ENCODE data around the gene SMAD4. TPM values are rescaled to one million over a fixed set of nuclear protein-coding genes. Genes with fewer than 3 reads are reported as not detected.

SMAD4 gene
- total RNA-seq, 2 experiments from 2014 or later = 97.5 to 115 TPM

- Mint-ChIP-seq H3K4me1 (no peaks in the 10 kb centered on the region), H3K9me3 (peaks cover 2% of the 10 kb centered on the region), H3K4me3 (no peak overlapping the region), H3K27ac (no peak overlapping the region), H3K27me3 (no peaks in the 10 kb centered on the region), H3K36me3 (ENCODE audit: low read depth) (no peaks in the 10 kb centered on the region)
- ChIA-PET CTCF (interaction anchor here (1.3 kb wide), 1 partner anchor 16 kb away, joined by 3 read pairs; no protein-coding TSS in a partner anchor), POLR2A (no interaction called here)
- DNase-seq = no peak
These were observed 22.8 kb upstream of the SMAD4 start for GRCh38 chr18:51006948-51007789.

- DNase-seq = no peak
- CTCF ChIA-PET = interaction anchor here (1.3 kb wide), 1 partner anchor 15 kb away, joined by 3 read pairs; no protein-coding TSS in a partner anchor
- H3K4me1 Mint-ChIP-seq = no peaks in the 10 kb centered on the region
- POLR2A ChIA-PET = no interaction called here
- no peaks in the 10 kb centered on the region for H3K36me3 Mint-ChIP-seq (ENCODE audit: low read depth)
- no peak overlapping the region for H3K27ac Mint-ChIP-seq
- H3K27me3 Mint-ChIP-seq = no peaks in the 10 kb centered on the region
- H3K9me3 Mint-ChIP-seq = peaks cover 2% of the 10 kb centered on the region
- H3K4me3 Mint-ChIP-seq = no peak overlapping the region
These were observed 22.2 kb upstream of the SMAD4 start for GRCh38 chr18:51007790-51008139.

- H3K27me3 Mint-ChIP-seq = no peaks in the 10 kb centered on the region
- POLR2A ChIA-PET = no interaction called here
- H3K36me3 Mint-ChIP-seq (ENCODE audit: low read depth) = no peaks in the 10 kb centered on the region
- no peak overlapping the region for H3K27ac Mint-ChIP-seq
- no peak overlapping the region for H3K4me3 Mint-ChIP-seq
- H3K4me1 Mint-ChIP-seq = no peaks in the 10 kb centered on the region
- DNase-seq = no peak
- CTCF ChIA-PET = no interaction called here
- H3K9me3 Mint-ChIP-seq = no peaks in the 10 kb centered on the region
These were observed 20.9 kb upstream of the SMAD4 start for GRCh38 chr18:51009072-51009471.

- H3K9me3 Mint-ChIP-seq = peaks cover 2% of the 10 kb centered on the region
- POLR2A ChIA-PET = no interaction called here
- no peaks in the 10 kb centered on the region for H3K4me1 Mint-ChIP-seq
- H3K27me3 Mint-ChIP-seq = no peaks in the 10 kb centered on the region
- no peak overlapping the region for H3K4me3 Mint-ChIP-seq
- no peak for DNase-seq
- H3K27ac Mint-ChIP-seq = no peak overlapping the region
- CTCF ChIA-PET = interaction anchor here (0.7 to 1.3 kb wide), 2 partner anchors 17 to 158 kb away, joined by 3 read pairs; no protein-coding TSS in a partner anchor
- no peaks in the 10 kb centered on the region for H3K36me3 Mint-ChIP-seq (ENCODE audit: low read depth)
These were observed 19.8 kb upstream of the SMAD4 start for GRCh38 chr18:51010218-51010617.

GRCh38 chr18:51011709-51012108 is 18.3 kb upstream of the SMAD4 start:
- Mint-ChIP-seq H3K27me3 (no peaks in the 10 kb centered on the region), H3K36me3 (ENCODE audit: low read depth) (no peaks in the 10 kb centered on the region), H3K9me3 (peaks cover 2% of the 10 kb centered on the region), H3K4me3 (no peak overlapping the region), H3K4me1 (no peaks in the 10 kb centered on the region), H3K27ac (no peak overlapping the region)
- POLR2A ChIA-PET = no interaction called here
- CTCF ChIA-PET = no interaction called here
- DNase-seq = no peak

- Mint-ChIP-seq H3K36me3 (ENCODE audit: low read depth) (no peaks in the 10 kb centered on the region), H3K27me3 (no peaks in the 10 kb centered on the region), H3K27ac (no peak overlapping the region), H3K4me1 (no peaks in the 10 kb centered on the region), H3K9me3 (peaks cover 2% of the 10 kb centered on the region), H3K4me3 (no peak overlapping the region)
- DNase-seq = no peak
- POLR2A ChIA-PET = no interaction called here
- CTCF ChIA-PET = no interaction called here
These were observed 17.6 kb upstream of the SMAD4 start for GRCh38 chr18:51012441-51012840.

- POLR2A ChIA-PET = no interaction called here
- H3K36me3 Mint-ChIP-seq (ENCODE audit: low read depth) = no peaks in the 10 kb centered on the region
These were observed 16.8 kb upstream of the SMAD4 start for GRCh38 chr18:51013259-51013658.

GRCh38 chr18:51017140-51017879 is 12.7 kb upstream of the SMAD4 start:
- Mint-ChIP-seq H3K4me1 (no peaks in the 10 kb centered on the region), H3K9me3 (peaks cover 2% of the 10 kb centered on the region), H3K36me3 (ENCODE audit: low read depth) (no peaks in the 10 kb centered on the region), H3K27me3 (no peaks in the 10 kb centered on the region), H3K27ac (no peak overlapping the region), H3K4me3 (no peak overlapping the region)
- DNase-seq = no peak
- POLR2A ChIA-PET = no interaction called here
- CTCF ChIA-PET = no interaction called here

More at GRCh38 chr18:51013259-51013658, 16.8 kb upstream of the SMAD4 start:
- no peaks in the 10 kb centered on the region for H3K4me1 Mint-ChIP-seq
- no peak for DNase-seq
- CTCF ChIA-PET = no interaction called here
- H3K9me3 Mint-ChIP-seq = peaks cover 2% of the 10 kb centered on the region
- no peaks in the 10 kb centered on the region for H3K27me3 Mint-ChIP-seq
- H3K27ac Mint-ChIP-seq = no peak overlapping the region
- H3K4me3 Mint-ChIP-seq = no peak overlapping the region

GRCh38 chr18:51020536-51020935 is 9.5 kb upstream of the SMAD4 start:
- Mint-ChIP-seq H3K4me3 (no peak overlapping the region), H3K27ac (no peak overlapping the region), H3K4me1 (no peaks in the 10 kb centered on the region), H3K36me3 (ENCODE audit: low read depth) (peaks cover 8% of the 10 kb centered on the region), H3K9me3 (peaks cover 5% of the 10 kb centered on the region), H3K27me3 (no peaks in the 10 kb centered on the region)
- ChIA-PET CTCF (no interaction called here), POLR2A (no interaction called here)
- no peak for DNase-seq

- Mint-ChIP-seq H3K27ac (no peak overlapping the region), H3K36me3 (ENCODE audit: low read depth) (peaks cover 8% of the 10 kb centered on the region), H3K27me3 (no peaks in the 10 kb centered on the region), H3K4me1 (no peaks in the 10 kb centered on the region), H3K9me3 (peaks cover 5% of the 10 kb centered on the region), H3K4me3 (no peak overlapping the region)
- no peak for DNase-seq
- ChIA-PET POLR2A (no interaction called here), CTCF (interaction anchor here (0.6 kb wide), 1 partner anchor 37 kb away, joined by 4 read pairs; no protein-coding TSS in a partner anchor)
These were observed 8.6 kb upstream of the SMAD4 start for GRCh38 chr18:51021226-51021965.

GRCh38 chr18:51025512-51025911 is 4.5 kb upstream of the SMAD4 start:
- DNase-seq = no peak
- Mint-ChIP-seq H3K4me1 (peaks cover 19% of the 10 kb centered on the region), H3K27ac (no peak overlapping the region), H3K36me3 (ENCODE audit: low read depth) (peaks cover 15% of the 10 kb centered on the region), H3K4me3 (no peak overlapping the region), H3K27me3 (no peaks in the 10 kb centered on the region), H3K9me3 (peaks cover 5% of the 10 kb centered on the region)
- ChIA-PET CTCF (no interaction called here), POLR2A (no interaction called here)

GRCh38 chr18:51028201-51028805 is 1.7 kb upstream of the SMAD4 start:
- H3K27me3 Mint-ChIP-seq = no peaks in the 10 kb centered on the region
- peaks cover 23% of the 10 kb centered on the region for H3K36me3 Mint-ChIP-seq (ENCODE audit: low read depth)
- peaks cover 4% of the 10 kb centered on the region for H3K9me3 Mint-ChIP-seq
- CTCF ChIA-PET = interaction anchor here (0.6 to 1.2 kb wide), 5 partner anchors 18 to 768 kb away, joined by 3 to 4 read pairs (median 3); no protein-coding TSS in a partner anchor
- peaks cover 39% of the 10 kb centered on the region for H3K4me1 Mint-ChIP-seq
- peak overlapping the region; percentile 48 for H3K27ac Mint-ChIP-seq
- peak; percentile 41 for DNase-seq
- H3K4me3 Mint-ChIP-seq = peak overlapping the region; percentile 98
- POLR2A ChIA-PET = no interaction called here

All from activated CD4-positive, alpha-beta T cell treated with anti-CD3 and anti-CD28 coated beads, Interleukin-2, amount 10 ng/mL, durations not matched to agents 7 days and 5 days (primary cell).